Kasumi-1 (cell line): ENCODE measurements around the gene MMP24OS.

Source experiments
- DNase-seq, 2 experiments: peaks; one replicate each; lab custom pipeline; 2025; lab: John Stamatoyannopoulos, UW

Gene MMP24OS

DNA sequence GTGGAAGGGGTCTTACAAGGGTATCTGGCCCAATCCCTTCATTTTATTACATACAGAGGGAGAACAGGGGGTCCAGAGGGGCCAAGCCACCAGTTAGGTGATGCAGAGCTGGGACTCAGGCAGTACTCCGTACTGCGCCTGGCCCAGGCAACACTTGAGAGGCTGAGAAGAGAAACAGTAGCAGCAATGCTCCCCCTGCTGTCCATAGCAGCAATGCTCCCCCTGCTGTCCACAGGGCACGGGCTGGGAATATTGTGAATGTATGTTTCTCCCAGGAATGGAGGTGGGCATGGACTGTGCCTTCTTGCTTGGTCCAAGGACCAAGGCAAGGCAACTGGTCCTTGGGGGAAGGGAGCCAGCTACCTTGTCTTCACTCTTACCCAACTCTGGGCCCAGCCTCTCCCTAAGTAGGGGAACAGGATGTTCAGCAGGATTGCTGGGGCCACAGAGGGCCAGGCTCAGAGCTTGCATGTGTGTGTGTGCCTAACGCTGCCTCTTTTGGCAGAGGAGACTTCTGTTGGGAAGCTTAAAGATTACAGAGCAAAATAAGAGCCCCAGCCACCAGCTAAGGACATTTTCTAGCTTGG, 29.1 kb upstream of the MMP24OS start:
- peak; percentile 63 to 70 for DNase-seq

DNA sequence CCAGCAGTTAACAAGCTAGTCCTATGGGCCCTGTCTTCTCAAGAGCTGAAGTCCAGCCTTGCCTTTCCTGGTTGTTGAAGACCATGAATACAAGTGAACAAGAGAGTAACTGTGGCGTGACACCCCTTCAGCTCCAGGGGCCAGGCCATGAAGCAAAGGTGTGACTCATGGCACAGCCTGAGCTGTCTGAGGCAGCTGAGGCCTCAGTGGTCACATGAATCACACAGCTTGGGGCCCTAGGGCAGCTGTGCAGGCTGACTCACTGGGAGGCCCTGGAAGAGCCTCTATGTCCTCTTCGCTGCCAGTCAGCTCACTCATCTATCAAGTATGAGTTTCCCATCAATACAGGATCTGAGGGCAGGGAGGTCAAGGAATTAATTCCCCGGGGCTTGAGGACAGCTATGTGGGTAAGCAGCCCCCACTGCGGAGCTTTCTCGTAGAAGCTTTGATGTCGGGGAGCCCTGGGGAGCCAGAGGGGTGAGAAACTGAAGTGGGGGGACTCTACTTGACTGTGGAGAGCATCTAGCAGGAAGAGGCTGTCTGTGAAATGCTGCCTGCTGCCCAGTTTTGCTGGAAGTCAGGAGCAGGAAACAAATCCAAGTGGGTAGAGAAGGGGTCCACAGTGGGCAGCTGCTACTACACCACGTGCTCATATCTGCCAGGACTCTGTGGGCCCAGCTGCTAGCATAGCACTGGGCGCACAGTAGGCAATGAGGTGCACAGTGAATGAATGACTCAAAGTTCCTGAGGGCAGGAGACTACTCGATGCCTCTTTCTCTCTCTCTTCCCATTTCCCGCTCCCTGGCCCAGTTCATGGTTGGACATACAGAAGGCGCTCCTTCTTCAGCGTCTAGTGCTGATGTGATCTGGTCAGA, 28.0 kb upstream of the MMP24OS start:
- peak; percentile 78 to 82 for DNase-seq

DNA sequence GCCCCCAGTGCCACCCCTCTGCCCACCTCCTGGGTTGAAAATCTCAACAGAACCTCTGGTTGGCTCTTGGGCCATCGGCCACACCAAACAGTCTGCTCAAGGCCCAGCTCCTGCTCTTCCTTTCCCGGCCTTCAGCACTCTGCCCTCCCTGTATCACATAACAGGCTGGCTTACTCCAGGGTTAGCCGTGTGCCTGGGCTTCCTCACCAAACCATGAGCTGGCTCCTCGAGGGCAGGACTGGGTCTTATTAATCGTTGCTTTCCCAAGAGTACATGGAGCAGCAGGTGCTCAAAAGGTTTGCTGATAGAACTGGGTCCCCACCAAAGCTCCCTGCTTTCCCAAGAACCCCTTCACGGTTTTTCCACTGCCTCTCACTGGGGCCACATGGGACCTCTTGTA, 27.0 kb upstream of the MMP24OS start:
- no peak for DNase-seq

DNA sequence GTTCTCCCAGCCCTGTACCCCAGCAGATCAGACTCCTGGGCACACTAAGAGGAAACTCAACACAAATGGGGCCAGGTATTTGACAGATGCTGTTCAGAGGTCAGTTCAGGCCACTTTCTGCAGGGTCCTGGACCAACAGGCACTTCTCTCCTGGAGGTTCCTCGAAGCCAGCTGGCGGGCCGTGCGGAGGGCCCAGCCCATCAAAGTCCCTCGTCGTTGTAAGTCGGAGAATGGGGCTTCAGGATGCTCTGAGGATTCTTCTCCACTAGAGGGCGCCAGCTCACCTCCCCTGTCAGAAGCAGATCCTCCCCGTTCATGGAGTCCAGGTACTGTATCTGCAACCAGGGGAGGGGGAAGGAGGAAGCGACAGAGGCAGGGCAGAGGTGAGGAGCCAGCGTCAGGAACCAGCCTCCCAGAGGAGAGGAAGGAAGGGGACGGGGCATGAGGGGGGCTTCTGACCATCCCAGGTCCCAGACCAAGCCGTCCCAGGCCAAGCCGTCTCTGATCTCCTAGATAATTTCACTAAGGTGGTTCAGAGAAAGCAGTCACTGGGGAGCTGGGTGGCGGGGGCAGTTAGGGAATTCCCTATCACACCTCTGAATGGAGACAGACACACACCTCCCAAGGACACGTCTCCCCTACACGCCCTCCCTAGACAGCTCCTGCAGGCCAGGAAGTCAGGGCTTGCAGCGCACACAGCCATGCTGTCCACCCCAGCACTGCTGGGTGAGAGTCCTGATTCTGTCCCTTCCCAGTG, 26.0 kb upstream of the MMP24OS start:
- peak; percentile 89 to 92 for DNase-seq

DNA sequence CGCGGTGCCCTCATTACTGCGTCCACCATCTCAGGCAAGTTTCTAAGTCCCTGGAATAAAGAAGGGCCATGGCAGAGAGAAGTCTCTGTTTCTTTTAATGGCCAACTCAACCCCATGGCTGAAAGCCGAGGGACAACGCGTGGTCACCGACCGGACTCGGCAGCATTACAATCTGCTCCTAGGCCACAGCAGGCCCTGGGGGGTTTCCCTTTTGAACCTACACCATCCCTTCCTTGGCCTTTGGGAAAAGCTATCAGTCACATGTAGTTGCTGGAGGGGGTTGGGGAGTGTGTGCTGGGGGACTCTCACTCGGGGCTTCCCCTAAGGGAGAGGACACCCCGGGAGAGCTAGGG, 25.4 kb upstream of the MMP24OS start:
- DNase-seq, result no peak

DNA sequence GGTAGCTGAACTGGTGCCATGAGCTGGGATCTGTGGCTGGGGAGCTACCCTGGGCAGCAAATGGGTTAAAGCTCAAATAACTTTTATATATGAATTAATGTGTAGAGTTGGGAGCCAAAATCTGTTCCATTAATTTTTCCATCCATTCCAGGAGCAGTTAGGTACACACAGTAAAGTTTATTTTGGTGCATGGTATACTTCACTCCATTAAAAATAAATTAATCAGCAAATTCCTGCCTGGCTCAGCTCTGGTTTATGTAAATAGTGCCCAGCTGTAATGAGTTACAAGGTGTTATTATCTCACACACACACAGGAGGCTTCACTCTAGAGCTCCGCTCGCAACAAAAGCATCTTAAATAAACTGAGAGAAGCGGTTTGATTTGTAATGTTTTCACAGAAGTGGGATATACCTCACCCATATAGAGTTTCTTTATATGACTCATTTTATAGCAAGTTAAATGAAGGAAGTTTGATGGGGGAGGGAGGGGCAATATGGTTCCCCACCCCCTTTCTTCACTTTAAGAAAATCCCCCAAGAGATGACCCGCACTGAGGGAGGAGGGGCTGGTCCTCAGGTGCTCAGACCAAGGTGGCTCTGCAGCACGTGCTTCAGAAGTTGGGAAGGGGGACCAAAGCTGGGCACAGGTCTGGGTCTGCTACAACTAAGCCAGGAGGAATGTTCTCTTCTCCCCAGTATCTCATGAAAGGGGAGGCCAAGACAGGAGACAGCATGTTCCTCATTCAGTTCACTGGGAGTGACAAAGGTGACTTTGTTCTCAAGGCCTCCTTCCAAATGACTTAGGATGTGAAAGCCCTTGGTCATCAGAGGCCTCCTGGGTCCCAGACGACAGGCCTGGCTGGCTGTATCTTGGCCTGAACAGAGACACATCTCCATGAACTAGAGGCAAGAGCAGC, 24.8 kb upstream of the MMP24OS start:
- no peak for DNase-seq

DNA sequence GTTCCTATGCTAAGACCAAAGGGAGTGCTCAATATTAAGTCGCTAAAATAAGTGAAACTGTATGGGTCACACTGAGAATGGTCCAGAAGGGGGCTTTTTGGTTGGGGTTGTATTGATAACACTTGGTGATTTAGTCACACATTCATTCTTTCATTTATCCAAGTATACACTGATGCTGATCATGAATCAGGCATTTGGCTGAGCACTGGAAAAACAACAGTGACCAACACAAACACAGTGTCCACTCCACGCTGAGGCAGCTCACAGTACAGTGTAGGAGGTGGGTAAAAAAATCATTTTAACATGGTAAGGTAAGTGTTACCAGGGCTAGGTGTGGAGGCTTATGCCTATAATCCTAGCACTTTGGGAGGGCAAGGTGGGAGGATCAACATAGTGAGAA, 23.5 kb upstream of the MMP24OS start:
- no peak for DNase-seq

DNA sequence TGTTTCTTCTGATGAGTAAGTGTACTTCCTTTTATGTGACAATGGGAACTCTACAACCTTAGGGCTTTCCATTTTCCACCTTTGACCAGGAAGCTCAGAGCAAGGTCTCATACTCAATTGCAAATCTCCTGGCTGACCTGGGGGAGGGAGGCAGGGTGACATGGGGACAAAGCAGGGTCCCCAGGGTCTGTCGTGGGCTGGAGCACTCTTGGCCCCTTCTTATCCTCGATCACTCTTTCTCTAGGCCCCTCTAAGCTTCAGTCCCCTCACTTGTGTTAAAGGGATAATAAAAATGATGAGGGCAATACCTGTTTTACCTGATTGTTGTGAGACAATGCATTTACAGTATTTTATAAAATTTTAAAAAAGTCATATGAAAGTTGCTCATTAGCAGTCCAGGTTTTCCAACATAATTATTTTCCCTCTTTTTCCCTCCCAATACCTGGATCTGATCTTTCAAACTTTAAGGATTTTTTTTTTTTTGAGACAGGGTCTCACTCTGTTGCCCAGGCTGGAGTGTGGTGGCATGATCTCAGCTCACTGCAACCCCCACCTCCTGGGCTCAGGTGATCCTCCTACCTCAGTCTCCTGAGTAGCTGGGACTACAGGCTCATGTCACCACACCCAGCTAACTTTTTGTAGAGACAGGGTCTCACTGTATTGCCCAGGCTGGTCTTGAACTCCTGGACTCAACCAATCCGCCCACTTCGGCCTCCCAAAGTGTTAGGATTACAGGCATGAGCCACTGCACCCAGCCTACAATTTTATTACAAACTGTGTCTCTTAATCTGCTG, 22.7 kb upstream of the MMP24OS start:
- no peak for DNase-seq

DNA sequence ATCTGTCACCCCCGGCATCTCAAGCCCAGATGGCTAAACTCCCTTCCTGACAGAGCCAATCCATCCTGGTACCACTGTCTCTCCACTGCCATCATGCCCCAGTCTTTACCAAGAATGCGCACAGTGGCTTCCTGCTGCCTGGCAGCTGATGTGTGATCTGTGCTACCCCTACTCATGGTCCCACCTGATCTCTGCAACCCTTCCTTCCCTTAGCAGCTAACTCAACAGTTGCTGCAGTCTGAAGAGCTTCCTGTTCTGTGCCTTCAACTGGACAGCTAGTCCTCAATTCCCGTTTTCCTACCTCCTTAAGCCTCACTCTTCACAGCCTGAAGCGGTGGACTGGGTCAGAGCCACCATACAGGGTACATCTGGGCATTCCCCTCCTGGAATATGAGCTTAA, 21.9 kb upstream of the MMP24OS start:
- no peak for DNase-seq

DNA sequence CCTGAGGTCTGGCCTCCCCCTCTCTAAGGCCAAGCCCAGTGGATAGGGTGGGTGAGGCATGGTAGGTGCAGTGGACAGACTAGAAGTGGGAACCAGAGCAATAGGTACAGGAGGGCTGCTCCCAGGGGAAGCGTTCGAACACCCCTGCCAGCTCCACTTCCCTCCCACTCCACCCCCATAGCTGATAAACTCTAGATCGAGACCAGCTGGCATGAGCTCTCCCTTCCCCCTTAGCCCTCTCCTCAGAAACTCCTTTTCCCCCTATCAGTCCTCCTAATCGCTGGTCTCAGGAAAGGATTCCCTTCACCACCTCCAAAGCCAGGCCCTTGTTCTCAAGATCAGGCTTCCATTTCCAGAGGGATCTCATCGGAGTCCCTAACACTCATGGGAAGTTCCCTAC, 20.3 kb upstream of the MMP24OS start:
- no peak for DNase-seq

DNA sequence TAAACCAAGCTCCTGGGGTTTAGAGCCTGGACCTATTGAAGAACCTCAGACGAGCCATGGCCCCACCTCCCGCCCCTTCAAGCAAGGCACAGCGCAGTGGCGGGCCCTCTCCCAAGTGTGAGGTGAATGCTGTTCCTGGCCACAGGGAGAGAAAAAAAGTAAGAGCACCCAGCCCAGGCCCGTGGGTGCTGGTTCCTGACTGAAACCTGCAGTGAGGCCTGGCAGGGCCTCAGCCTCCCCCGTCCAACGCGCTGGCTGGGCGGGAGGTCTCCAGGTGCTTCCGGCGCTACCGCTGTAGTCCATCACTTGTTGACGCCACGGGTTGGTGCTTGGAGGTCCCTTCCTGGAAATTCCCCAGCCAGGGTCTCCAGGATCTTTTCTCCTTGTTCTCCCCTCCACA, 19.8 kb upstream of the MMP24OS start:
- no peak for DNase-seq

DNA sequence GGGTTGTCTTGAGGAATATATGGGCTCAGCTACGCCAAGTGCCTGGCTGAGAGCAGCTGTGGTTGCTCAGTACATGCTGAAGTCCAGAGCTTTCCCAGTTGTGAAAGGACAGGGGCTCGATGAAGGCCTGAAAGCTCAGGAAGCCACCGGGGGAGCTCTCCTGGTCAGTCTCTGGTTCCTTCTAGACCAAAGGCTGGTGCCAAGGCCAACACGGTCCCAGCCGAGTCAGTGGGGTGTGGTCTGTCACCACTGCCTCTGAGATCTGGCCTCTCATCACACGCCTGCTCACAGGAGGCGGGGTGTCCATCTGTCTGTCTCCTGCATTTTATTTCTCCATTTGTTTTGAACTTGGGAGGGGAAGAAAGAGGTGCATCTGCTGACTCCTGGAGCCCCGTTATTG, 19.2 kb upstream of the MMP24OS start:
- DNase-seq, result no peak

DNA sequence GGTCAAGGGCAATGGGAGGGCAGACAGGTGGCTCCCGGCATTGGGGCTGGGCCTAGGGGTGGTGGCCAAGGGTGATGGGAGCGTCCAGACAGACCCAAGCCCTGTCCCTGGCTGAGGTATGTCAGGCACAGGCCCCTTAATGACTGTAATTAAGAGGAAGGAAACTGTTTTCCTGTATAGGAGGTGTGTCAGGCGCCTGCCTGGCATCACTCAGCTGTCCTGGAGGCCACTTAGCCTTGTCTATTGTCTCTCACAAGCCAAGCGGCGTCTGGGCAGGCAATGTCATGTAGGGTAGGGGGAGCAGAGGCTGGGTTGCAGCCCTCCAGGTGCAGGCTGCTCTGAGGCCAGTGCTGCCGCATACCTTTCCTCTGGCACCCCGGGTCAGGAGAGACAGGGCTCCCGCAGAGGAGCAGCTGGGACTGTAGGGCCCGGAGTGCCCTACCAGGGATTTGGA, 18.2 kb upstream of the MMP24OS start:
- no peak for DNase-seq

DNA sequence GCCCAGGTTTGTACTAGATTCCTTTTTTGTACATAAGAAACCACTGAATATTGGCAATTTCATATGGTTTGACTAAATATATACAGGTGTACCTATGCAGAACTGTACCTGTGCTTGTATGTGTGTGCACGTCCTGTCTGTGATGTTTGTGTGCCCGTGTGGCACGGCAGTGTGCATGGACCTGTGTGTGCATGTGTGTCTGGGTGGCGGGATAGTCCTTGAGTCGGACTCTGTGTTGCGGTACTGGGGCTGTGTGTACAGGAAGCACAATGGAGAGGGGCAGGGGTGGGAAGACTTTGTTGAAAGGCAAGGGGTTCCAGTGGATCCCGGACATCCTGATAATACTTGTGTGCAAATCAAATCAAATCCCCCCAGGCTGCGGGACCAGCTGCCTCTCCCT, 17.8 kb upstream of the MMP24OS start:
- no peak for DNase-seq

DNA sequence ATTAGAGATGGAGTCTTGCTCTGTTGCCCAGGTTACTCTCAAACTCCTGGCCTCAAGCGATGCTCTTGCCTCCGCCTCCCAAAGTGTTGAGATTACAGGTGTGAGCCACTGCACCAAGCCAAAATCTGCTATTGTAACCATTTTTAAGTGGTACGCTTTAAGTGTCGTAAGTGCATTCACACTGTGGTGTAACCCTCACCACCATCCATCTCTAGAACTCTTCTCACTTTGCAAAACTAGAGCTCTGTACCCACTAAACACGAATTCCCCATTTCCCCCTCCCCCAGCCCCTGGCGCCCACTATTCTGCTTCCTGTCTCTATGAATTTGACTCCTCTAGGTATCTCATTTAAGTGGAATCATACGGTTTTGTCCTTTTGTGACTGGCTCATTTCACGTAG, 17.1 kb upstream of the MMP24OS start:
- no peak for DNase-seq

DNA sequence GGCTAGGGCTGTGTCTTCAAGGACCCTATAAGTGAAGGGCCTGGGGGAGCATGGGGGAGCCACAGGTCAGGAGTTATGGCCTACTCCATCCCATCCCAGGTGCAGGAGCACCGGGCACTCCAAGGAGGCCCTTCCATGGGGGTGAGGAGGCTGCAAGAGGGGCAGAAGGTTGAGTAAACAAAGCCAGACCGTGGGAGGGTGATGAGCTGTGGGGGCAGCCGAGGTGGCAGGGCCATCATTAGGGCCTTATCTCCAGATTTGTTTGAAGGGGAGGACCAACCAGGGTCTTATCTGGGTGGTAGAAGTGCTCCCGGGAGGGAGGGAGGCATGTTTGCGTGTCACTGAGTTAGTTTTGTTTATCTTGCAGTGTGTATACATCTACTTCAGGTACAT, 16.4 kb upstream of the MMP24OS start:
- DNase-seq, result no peak

DNA sequence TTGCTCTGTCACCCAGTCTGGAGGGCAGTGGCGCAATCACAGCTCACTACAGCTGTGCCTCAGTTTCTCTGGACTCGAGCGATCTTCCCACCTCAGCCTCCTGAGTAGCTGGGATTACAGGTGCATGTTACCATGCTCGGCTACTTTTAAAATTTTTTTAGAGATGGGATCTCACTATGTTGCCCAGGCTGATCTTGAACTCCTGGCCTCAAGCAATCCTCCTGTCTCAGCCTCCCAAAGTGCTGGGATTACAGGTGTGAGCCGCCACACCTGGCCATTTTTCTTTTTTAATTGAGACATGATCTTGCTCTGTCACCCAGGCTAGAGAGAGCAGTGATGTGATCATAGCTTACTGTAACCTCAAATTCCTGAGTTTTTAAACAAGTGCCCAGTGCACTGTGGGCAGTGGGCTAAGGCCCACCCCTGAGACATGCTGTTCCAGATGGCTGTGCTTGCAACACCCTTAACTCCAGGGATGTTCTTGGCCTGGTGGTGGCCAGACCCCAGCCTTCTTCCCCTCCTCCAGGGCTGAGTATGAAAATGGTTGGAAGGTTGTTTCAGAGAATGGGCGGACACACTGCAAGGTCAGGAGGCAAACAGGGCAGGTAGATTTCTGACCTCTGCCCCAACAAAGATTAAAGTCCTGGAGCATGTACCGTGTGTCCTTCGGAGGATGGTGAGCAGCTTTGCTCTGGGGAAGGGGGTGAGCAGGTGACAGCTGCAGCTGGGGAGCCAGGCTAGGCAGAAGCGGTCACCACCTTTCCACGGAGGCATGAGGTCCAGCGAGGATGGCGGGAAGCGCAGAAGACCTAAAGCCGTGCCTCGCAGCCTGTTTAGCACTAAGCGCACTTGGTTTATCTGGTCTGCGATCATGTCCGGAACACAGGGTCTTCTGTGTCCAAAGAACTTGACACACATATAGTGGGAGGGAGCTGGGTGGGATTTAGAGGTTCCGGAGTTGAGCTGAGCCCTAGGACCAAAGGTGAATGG, 15.7 kb upstream of the MMP24OS start:
- DNase-seq, result no peak

DNA sequence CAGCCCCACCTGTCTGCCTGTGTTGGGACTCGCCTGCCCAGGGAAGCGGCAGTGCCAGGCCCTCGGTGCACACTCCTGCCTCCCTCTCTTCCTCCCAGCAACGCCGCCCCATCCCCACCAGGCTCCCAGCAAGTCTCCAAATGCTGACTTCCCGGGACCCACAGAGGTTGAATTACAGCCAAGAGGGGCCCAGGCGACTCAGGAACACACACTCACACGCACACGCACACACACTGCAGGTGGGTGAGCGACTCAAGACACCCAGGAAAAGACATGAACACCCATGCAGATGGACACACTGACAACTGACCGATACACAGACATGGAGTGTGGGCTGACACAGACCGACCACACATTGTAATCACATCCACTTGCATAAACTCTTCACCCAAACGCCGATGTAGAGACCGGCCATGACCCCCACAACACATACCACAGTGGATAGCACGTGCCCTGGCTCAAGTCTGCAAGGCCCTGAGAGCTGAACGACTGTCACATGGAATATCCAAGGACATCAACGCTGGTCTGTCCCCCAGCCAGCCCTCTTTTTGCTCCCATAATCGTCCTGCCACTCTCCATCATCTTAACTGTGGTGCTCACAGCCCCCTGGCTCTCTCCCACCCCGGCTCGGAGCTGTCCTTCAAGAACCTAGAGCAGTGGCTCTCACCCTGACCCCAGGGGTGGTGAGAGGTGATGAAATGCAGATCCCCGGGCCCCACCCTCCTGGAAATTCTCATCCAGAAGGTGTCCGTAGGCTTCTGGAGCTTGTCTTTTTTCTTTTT, 14.8 kb upstream of the MMP24OS start:
- DNase-seq, result no peak
